SW480 (cell line): ENCODE results near the gene SETD1B.

Source experiments
- DNase-seq: peaks from one replicate; pipeline ENCODE4 v3.0.0-alpha.2; 2016; ENCODE audit warnings: low spot score

Gene SETD1B

GRCh38 chr12:121807642-121808347 is 4.0 kb downstream of the SETD1B start:
- DNase-seq: no peak

- DNase-seq: no peak
These were observed 4.8 kb downstream of the SETD1B start for GRCh38 chr12:121808623-121809022.

GRCh38 chr12:121809712-121810116 is 5.9 kb downstream of the SETD1B start:
- no peak for DNase-seq

GRCh38 chr12:121810234-121810817 is 6.5 kb downstream of the SETD1B start:
- no peak for DNase-seq

GRCh38 chr12:121810833-121811433 is 7.1 kb downstream of the SETD1B start:
- DNase-seq: no peak

- DNase-seq: peak; percentile 63
These were observed 7.9 kb downstream of the SETD1B start for GRCh38 chr12:121811434-121812319.

- peak; percentile 13 for DNase-seq
These were observed 8.6 kb downstream of the SETD1B start for GRCh38 chr12:121812320-121812871.

- DNase-seq: no peak
These were observed 9.4 kb downstream of the SETD1B start for GRCh38 chr12:121812921-121813896.

GRCh38 chr12:121813951-121814350 is 10.1 kb downstream of the SETD1B start:
- no peak for DNase-seq

- DNase-seq: no peak
These were observed 10.8 kb downstream of the SETD1B start for GRCh38 chr12:121814429-121815119.

- DNase-seq: no peak
These were observed 11.5 kb downstream of the SETD1B start for GRCh38 chr12:121815263-121815662.

- no peak for DNase-seq
These were observed 13.3 kb downstream of the SETD1B start for GRCh38 chr12:121816925-121817647.

- DNase-seq: no peak
These were observed 13.8 kb downstream of the SETD1B start for GRCh38 chr12:121817648-121818043.

- DNase-seq: no peak
These were observed 15.6 kb downstream of the SETD1B start for GRCh38 chr12:121819212-121819949.

- DNase-seq: no peak
These were observed 16.2 kb downstream of the SETD1B start for GRCh38 chr12:121820056-121820455.

- DNase-seq: no peak
These were observed 18.7 kb downstream of the SETD1B start for GRCh38 chr12:121822393-121823100.

- no peak for DNase-seq
These were observed 19.4 kb downstream of the SETD1B start for GRCh38 chr12:121823101-121823726.

- DNase-seq: no peak
These were observed 19.9 kb downstream of the SETD1B start for GRCh38 chr12:121823727-121824115.
